ES-I3 (cell line): ENCODE results near the gene CRYGS.
"Not testable (repeated sequence)": the region's sequence is repeated elsewhere in the genome, so short reads cannot be mapped to it uniquely, and the experiment has no call there.

Experiments used
- H3K36me3 ChIP-seq: 2 replicates; pipeline ENCODE4 v1.6.1; 2013; ENCODE audit warnings: mild to moderate bottlenecking, low read length, control low read depth, moderate library complexity; ENCODE audit not compliant: insufficient read depth
- H3K4me1 ChIP-seq: 2 replicates; pipeline ENCODE4 v1.6.1; 2013; ENCODE audit warnings: mild to moderate bottlenecking, control low read depth, low read length; ENCODE audit not compliant: insufficient read depth
- H3K9ac ChIP-seq: 2 replicates; pipeline ENCODE4 v1.6.1; 2013; ENCODE audit warnings: low read depth, mild to moderate bottlenecking, low read length, moderate library complexity
- H3K9me3 ChIP-seq: 2 replicates; pipeline ENCODE4 v1.6.1; 2013; ENCODE audit warnings: mild to moderate bottlenecking, low read length, moderate library complexity; ENCODE audit not compliant: control insufficient read depth, insufficient read depth

Gene CRYGS

GRCh38 chr3:186570941-186571643 lies 26.9 kb upstream of the CRYGS start:
- Histone ChIP-seq H3K4me1 (peaks cover 3% of the 10 kb centered on the region; the same call in 1 of the 2 replicates), H3K36me3 (peaks cover 4% of the 10 kb centered on the region; the same call in 1 of the 2 replicates), H3K9ac (peak overlapping the region; percentile 71), H3K9me3 (no peaks in the 10 kb centered on the region)

DNA sequence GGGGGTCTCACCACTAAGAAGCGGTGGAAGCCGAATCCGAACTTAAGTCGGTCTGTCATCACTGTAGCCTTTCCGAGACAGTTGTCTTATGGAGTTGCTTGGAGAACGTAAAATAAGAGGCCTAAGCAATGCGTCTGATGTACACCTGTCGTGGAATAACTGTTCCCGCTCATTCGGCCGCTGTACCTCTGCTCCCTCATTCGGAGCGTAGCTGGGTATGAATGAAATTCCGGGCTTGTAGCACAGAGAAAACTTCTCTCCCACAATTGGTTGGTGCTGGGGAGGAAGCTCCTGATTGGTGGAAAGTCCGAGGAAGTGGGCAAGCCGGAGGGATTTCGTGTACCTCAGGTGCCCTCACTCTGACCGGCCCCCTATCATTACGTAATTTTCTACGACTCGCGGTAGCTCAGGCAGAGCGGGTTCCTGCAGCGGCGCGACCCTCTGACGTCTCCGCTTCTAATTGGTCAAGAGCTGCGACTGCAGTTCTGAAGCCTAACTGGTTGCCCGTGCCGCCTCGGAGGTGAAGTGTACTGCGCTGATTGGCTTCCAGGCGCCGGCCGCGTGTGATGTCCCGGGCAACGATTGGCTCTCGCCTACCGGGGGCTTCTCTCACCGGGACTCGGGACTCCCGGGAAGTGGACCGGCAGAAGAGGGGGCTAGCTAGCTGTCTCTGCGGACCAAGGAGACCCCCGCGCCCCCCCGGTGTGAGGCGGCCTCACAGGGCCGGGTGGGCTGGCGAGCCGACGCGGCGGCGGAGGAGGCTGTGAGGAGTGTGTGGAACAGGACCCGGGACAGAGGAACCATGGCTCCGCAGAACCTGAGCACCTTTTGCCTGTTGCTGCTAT lies 26.1 kb upstream of the CRYGS start, which contains the start of gene DNAJB11:
Gene DNAJB11, plus strand, starts transcription at position 625 of the 845 bp plus-strand sequence. Its CDS starts 178 bp downstream, at position 803.
- Histone ChIP-seq H3K36me3 (no peaks in the 10 kb centered on the region), H3K4me1 (peaks cover 3% of the 10 kb centered on the region; the same call in 1 of the 2 replicates), H3K9me3 (no peaks in the 10 kb centered on the region), H3K9ac (peak within 1 kb of the TSS; percentile 84)

- H3K4me1 ChIP-seq = peaks cover 3% of the 10 kb centered on the region; the same call in 1 of the 2 replicates
- H3K36me3 ChIP-seq = no peaks in the 10 kb centered on the region
- peak overlapping the region; percentile 84 for H3K9ac ChIP-seq
- H3K9me3 ChIP-seq = no peaks in the 10 kb centered on the region
Observed at GRCh38 chr3:186569779-186570095, 25.6 kb upstream of the CRYGS start.

DNA sequence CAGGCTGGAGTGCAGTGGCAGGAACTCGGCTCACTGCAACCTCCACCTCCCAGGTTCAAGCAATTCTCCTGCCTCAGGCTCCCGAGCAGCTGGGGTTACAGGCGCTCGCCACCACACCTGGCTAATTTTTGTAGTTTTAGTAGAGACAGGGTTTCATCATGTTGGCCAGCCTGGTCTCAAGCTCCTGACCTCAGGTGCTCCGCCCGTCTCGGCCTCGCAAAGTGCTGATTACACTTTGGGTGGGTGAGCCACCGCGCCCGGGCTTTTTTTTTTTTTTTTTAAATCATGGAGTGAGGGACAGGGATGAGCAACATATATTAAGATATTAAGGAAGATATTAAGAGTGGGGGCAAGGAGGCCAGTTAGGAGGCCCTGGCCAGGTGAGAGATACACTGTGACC lies 25.2 kb upstream of the CRYGS start:
- H3K4me1 ChIP-seq, H3K36me3 ChIP-seq, H3K9me3 ChIP-seq: not testable (repeated sequence)
- H3K9ac ChIP-seq = peak overlapping the region; percentile 84; the same call in 1 of the 2 replicates

- H3K9me3 ChIP-seq = no peaks in the 10 kb centered on the region
- H3K4me1 ChIP-seq = peaks cover 3% of the 10 kb centered on the region; the same call in 1 of the 2 replicates
- no peaks in the 10 kb centered on the region for H3K36me3 ChIP-seq
- peak within 1 kb of the TSS; percentile 94 for H3K9ac ChIP-seq
Observed at GRCh38 chr3:186567072-186567921, 23.1 kb upstream of the CRYGS start, which contains the start of gene TBCCD1. Gene TBCCD1 (minus strand): TSS chr3:186567339. CDS start chr3:186564329, 3,010 bp downstream.

DNA sequence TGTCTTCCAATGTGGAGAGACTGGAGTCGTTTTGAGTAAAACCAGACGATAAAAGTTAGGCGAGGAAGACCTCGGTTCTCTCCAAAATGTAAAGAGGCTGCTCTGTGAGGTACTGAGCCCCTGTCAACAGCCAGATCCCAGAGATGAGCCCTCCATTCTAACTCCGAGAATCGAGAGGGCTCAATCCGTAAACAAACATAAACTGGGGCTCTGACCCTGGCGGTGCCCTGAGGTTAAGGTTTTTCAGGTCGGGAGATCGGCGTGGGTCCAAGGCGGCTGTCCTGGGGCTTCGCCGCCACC lies 22.5 kb upstream of the CRYGS start:
- no peaks in the 10 kb centered on the region for H3K9me3 ChIP-seq
- no peaks in the 10 kb centered on the region for H3K36me3 ChIP-seq
- peak overlapping the region; percentile 94 for H3K9ac ChIP-seq
- H3K4me1 ChIP-seq = peaks cover 3% of the 10 kb centered on the region; the same call in 1 of the 2 replicates

DNA sequence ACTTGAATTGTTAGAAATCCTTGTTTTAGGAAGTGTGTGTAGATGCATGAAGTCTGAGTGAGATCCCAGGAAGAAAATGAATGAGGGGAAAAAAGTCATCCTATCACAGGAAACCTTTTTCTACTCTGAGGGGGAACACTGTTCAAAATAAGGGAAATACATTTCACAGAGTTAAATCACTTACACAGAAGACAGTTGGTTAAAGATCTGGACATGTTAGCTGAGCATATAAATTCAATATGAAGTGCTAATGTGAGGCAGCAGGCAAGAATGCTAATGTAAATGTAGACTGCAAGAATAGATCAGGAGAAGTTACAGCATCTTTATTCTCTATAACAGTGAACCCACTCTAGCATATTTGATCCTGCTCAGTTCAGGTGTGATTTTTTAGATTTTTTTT lies 20.4 kb upstream of the CRYGS start:
- no peak overlapping the region for H3K9ac ChIP-seq
- peaks cover 3% of the 10 kb centered on the region; the same call in 1 of the 2 replicates for H3K4me1 ChIP-seq
- no peaks in the 10 kb centered on the region for H3K9me3 ChIP-seq
- H3K36me3 ChIP-seq = no peaks in the 10 kb centered on the region

DNA sequence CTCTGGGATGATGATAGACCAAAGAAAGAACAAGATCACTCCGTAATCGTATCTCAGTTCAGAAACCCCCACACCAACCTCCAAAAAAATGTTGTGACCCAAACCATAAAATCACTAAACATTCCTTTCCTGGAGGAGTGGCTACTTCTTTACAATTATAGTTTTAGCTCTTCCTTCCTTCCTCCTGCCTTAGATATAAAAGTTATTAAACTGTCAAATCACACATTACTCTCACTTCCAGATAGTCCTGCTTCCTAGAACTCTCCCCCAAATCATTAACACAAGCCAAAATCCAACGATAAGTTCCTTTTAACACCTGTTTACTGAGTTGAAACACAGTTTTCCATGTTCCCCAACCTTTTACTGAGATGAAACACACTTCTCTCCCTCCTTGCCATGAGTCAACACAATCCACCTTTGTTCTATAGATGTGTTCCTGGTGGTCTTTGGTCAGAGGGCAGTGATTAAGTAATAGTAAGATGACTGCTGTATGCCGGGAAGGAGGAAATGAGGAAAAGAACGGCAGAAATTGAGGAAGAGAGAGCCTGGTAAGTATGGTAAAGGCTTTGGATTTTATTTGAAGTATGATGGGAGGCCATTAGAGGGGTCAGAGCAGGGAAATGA lies 8.3 kb upstream of the CRYGS start:
- Histone ChIP-seq H3K36me3 (no peaks in the 10 kb centered on the region), H3K9ac (no peak overlapping the region), H3K9me3 (no peaks in the 10 kb centered on the region), H3K4me1 (no peaks in the 10 kb centered on the region)

DNA sequence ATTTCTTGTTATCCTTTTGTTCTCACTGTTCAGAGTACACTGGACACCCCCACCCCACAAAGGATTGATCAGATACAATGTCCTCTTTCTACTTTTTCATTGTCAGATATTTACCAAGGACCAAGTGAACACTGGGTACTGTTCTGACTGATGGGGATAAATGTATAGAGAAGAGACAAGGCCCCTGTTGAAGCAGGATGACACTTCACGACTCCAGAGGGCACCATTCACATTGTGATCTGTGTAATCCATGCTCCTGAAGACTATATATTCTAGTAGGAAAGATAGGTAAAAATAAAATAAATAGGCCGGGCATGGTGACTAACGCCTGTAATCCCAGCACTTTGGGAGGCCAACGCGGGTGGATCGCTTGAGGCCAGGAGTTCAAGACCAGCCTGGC lies 7.2 kb upstream of the CRYGS start:
- no peaks in the 10 kb centered on the region for H3K4me1 ChIP-seq
- H3K9ac ChIP-seq = no peak overlapping the region
- no peaks in the 10 kb centered on the region for H3K36me3 ChIP-seq
- H3K9me3 ChIP-seq = no peaks in the 10 kb centered on the region

DNA sequence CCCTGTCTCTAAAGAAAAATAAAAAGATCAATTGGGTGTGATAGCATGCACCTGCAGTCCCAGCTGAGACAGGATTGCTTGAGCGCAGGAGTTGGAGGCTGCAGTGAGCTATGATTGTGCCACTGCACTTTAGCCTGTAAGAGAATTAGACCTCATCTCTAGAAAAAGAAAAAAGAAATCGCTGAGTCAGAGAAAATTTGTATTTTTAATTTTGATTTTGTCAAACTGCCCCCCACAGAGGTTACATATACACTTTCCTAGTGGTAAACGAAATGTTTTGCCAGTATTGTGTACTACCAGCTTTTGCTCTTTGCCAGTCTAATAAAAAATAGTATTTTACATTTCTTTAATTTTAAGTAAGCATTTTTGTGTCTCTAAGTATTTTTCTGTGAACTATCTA lies 5.3 kb upstream of the CRYGS start:
- H3K4me1 ChIP-seq = no peaks in the 10 kb centered on the region
- H3K9ac ChIP-seq = no peak overlapping the region
- no peaks in the 10 kb centered on the region for H3K36me3 ChIP-seq
- H3K9me3 ChIP-seq = no peaks in the 10 kb centered on the region

GRCh38 chr3:186540835-186541226 lies 3.3 kb downstream of the CRYGS start:
- Histone ChIP-seq H3K4me1 (0 out of 2 replicates have a peak, but pooled peaks cover 3% of the 10 kb centered on the region), H3K36me3 (peaks cover 2% of the 10 kb centered on the region; the same call in 1 of the 2 replicates), H3K9me3 (no peaks in the 10 kb centered on the region), H3K9ac (no peak overlapping the region)

GRCh38 chr3:186540221-186540834 lies 3.9 kb downstream of the CRYGS start:
- H3K9ac ChIP-seq = no peak overlapping the region
- peaks cover 2% of the 10 kb centered on the region; the same call in 1 of the 2 replicates for H3K36me3 ChIP-seq
- H3K9me3 ChIP-seq = no peaks in the 10 kb centered on the region
- H3K4me1 ChIP-seq = 0 out of 2 replicates have a peak, but pooled peaks cover 3% of the 10 kb centered on the region

- H3K9ac ChIP-seq = no peak overlapping the region
- H3K36me3 ChIP-seq = peaks cover 2% of the 10 kb centered on the region; the same call in 1 of the 2 replicates
- H3K4me1 ChIP-seq = 0 out of 2 replicates have a peak, but pooled peaks cover 3% of the 10 kb centered on the region
- no peaks in the 10 kb centered on the region for H3K9me3 ChIP-seq
Observed at GRCh38 chr3:186538779-186539178, 5.4 kb downstream of the CRYGS start.
